ENCODE data around the gene GRWD1. TPM values are rescaled to one million over a fixed set of nuclear protein-coding genes. Genes with fewer than 3 reads are reported as not detected.
A peak's percentile ranks its signal among the peaks of the same experiment; 100 is the strongest.

Gene GRWD1
- total RNA-seq: 17.7 TPM
- long read RNA-seq, full-length matches to known transcripts: 35 of 35 reads
- long read RNA-seq, partial matches to known transcripts: 0 of 35 reads
- long read RNA-seq, other reads (novel, unspliced or antisense): 0 of 35 reads

GRCh38 chr19:48445606-48446481, at the start of gene GRWD1:
TSS of gene GRWD1 (plus strand) at chr19:48445983. CDS start at chr19:48446006, 23 bp downstream.
- ATAC-seq (peak; percentile 91), DNase-seq (ENCODE audit: missing footprints) (peak; percentile 93)
- intact Hi-C loops (cut with DNase I): loop anchor here (1.0 kb wide), 1 partner anchor 55 kb away; the partner anchor contains the start of gene KDELR1

- DNase-seq (ENCODE audit: missing footprints): no peak
- intact Hi-C loops (cut with DNase I): no loop called here
- no peak for ATAC-seq
Observed at GRCh38 chr19:48396016-48396823, 49.6 kb upstream of the GRWD1 start.

GRCh38 chr19:48396824-48397176, 49.0 kb upstream of the GRWD1 start:
- ATAC-seq (no peak), DNase-seq (ENCODE audit: missing footprints) (no peak)
- intact Hi-C loops (cut with DNase I): no loop called here

- no peak for ATAC-seq
- intact Hi-C loops (cut with DNase I): no loop called here
- no peak for DNase-seq (ENCODE audit: missing footprints)
Observed at GRCh38 chr19:48397263-48398101, 48.3 kb upstream of the GRWD1 start.

- ATAC-seq (no peak), DNase-seq (ENCODE audit: missing footprints) (no peak)
- intact Hi-C loops (cut with DNase I): no loop called here
Observed at GRCh38 chr19:48398102-48398374, 47.7 kb upstream of the GRWD1 start.

- ATAC-seq (peak; percentile 65), DNase-seq (ENCODE audit: missing footprints) (peak; percentile 92)
- intact Hi-C loops (cut with DNase I): no loop called here
Observed at GRCh38 chr19:48398375-48399235, 47.2 kb upstream of the GRWD1 start.

- DNase-seq (ENCODE audit: missing footprints): no peak
- peak; percentile 68 for ATAC-seq
- intact Hi-C loops (cut with DNase I): no loop called here
Observed at GRCh38 chr19:48400018-48400742, 45.6 kb upstream of the GRWD1 start.

GRCh38 chr19:48401287-48401686, 44.5 kb upstream of the GRWD1 start:
- ATAC-seq: no peak
- no peak for DNase-seq (ENCODE audit: missing footprints)
- intact Hi-C loops (cut with DNase I): no loop called here

GRCh38 chr19:48403606-48404005, 42.2 kb upstream of the GRWD1 start:
- intact Hi-C loops (cut with DNase I): no loop called here
- DNase-seq (ENCODE audit: missing footprints): no peak
- ATAC-seq: no peak

- intact Hi-C loops (cut with DNase I): no loop called here
- DNase-seq (ENCODE audit: missing footprints): no peak
- ATAC-seq: no peak
Observed at GRCh38 chr19:48405010-48405659, 40.6 kb upstream of the GRWD1 start.

GRCh38 chr19:48405850-48406249, 39.9 kb upstream of the GRWD1 start:
- DNase-seq (ENCODE audit: missing footprints) (no peak), ATAC-seq (no peak)
- intact Hi-C loops (cut with DNase I): no loop called here

GRCh38 chr19:48413879-48414587, 31.8 kb upstream of the GRWD1 start:
- intact Hi-C loops (cut with DNase I): no loop called here
- ATAC-seq: no peak
- DNase-seq (ENCODE audit: missing footprints): no peak

- DNase-seq (ENCODE audit: missing footprints) (peak; percentile 91), ATAC-seq (peak; percentile 87)
- intact Hi-C loops (cut with DNase I): no loop called here
Observed at GRCh38 chr19:48415395-48415794, 30.4 kb upstream of the GRWD1 start.

GRCh38 chr19:48415806-48416221, 30.0 kb upstream of the GRWD1 start:
- ATAC-seq (no peak), DNase-seq (ENCODE audit: missing footprints) (no peak)
- intact Hi-C loops (cut with DNase I): no loop called here

GRCh38 chr19:48417421-48417820, 28.4 kb upstream of the GRWD1 start:
- DNase-seq (ENCODE audit: missing footprints) (no peak), ATAC-seq (peak; percentile 57)
- intact Hi-C loops (cut with DNase I): no loop called here

- ATAC-seq (no peak), DNase-seq (ENCODE audit: missing footprints) (no peak)
- intact Hi-C loops (cut with DNase I): no loop called here
Observed at GRCh38 chr19:48418317-48419064, 27.3 kb upstream of the GRWD1 start.

Data from Right ventricle myocardium inferior (tissue), 1 donor.